ENCODE results near the gene SIDT1.
A peak's percentile ranks its signal among the peaks of the same experiment; 100 is the strongest.

Gene SIDT1

GRCh38 chr3:113594066-113594465 is 61.7 kb downstream of the SIDT1 start:
- DNase-seq (ENCODE audit: low read depth in 4 of 4, low spot score in 1 of 4): no peak

DNA sequence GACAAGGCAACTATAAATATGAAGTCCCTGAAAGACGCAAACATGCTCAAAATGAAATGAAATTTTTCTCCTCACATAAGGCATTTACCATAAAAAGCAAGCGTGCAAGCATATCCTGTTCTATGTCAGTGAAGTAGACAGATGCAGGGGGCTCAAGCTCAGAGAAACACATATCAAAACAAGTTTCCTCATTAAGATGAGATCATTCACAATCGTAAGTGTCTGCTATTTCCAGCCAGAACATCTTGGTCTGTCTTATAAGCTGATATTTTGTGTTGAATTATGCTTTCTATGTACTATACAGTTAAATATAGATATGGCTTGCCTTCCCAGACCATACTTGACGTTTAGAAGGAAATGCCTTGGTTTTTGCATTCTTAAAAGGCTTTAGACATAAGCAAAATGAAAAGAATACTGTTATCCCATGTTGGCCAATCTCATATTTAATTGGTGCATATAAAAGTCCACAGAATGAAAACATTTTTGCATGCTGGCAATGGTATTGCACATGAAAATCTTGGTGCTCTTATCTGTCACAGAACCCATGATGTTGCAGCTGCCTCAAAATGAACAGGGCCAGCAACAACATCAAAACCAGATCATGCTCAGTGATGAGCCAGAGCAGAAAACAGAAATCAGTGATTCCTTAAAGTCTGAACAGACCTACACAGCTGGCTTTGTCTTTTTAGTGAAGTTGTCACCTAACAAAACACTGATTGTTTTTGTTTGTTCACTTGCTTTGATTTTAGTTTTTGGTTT is 65.4 kb downstream of the SIDT1 start:
- DNase-seq (ENCODE audit: low read depth in 4 of 4, low spot score in 1 of 4): no peak

DNA sequence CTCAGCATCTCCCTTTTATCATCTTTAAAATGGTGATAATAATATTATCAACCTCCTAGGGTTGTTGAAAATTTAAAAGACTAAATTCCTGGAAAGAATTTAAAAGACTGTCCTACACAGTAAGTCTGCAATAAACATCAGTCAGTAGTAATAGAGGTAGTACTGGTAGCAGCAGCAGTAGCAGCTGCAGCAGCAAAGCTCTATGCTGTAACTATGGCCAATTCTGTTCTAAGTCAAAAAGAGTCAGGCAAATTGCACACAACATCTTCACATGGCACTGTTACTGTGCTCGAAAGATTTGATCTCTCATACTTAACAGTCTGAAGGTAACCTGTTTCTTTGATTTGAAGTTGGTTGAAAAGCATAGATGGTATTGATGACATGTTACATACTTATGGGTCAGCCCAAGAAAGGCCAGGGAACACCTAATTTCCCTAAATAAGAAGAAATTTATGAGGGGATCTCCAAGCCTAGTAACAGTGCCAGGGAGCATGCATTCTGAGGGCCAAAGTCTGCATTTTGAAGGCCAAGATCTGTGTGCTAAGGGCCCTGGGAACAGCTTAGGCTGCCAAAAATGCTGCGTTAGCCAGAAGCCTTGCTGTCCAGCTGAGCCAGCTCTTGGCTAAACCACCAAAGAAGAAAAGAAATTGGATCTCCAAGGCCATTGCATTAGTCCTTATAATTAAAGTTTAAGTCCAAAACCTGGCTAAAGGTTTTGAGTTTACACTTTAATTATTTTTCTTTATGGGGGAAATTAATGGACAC is 68.2 kb downstream of the SIDT1 start:
- no peak for DNase-seq (ENCODE audit: low read depth in 4 of 4, low spot score in 1 of 4)

- DNase-seq (ENCODE audit: low read depth in 4 of 4, low spot score in 1 of 4): no peak
Observed at GRCh38 chr3:113601240-113601639, 68.9 kb downstream of the SIDT1 start.

DNA sequence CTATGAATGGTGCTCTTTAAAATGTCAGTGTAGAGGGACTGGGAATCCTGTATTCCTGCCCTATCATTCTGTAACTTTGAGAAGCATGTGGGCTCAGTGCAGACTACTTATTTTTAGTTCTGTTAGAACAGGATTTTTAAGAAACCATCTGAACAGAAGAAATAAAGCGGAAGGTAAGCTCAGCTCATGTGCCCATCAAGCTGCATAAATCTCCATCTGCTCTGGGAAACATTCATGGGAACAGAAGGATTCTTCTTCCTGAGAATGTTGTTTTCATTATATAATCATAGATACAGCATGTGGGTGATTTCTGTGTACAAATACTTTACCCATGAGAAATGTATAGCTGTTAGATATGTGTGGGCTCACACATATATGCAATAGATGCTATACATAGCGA is 69.9 kb downstream of the SIDT1 start:
- no peak for DNase-seq (ENCODE audit: low read depth in 4 of 4, low spot score in 1 of 4)

DNA sequence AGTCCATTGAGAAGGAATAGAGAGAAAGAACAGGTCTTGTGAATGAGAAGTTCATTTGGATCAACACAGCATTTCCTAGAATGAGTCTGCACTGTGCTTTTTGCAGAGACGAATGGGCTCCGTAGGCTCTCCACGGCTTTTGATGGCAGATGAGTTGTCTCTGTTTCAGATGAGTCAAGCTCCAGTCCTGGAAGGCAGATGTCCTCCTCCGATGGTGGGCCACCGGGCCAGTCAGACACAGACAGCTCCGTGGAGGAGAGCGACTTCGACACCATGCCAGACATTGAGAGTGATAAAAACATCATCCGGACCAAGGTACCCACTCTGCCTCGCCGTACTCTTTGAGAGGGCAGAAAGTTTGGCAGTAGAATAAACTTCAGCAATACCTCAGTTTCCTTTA is 70.5 kb downstream of the SIDT1 start:
- no peak for DNase-seq (ENCODE audit: low read depth in 4 of 4, low spot score in 1 of 4)

DNA sequence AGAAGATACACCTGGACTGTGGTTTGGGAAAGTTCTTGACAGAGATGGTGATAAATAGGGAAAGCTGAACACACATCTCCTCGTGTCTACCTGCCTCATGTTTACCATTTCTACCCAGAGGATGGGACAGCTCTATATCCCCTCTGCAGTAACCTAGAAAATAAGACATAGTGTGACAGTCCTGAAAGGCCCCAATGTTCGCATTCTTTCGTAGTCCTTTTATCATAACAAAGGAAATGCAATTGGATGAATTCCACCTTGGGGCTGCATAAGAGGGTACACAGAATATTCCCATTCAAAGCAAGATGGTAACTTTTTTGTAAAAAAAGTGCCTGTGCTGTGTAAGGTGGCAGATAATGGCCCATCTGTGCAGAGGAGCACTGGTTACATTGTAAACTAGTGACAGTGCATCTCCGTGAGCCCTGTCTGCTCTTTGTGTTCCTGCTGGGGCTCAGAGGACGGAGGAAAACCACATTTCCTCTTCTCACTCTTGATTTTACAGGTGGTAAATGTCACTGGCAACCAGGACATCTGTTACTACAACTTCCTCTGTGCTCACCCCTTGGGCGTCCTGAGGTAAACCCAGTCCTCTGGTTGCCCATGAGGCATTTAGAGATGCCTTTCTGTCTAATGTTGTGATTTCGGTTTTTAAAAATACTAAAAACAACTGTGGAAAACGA is 74.3 kb downstream of the SIDT1 start:
- peak in 1 of 4 experiments; percentile 6 for DNase-seq (ENCODE audit: low read depth in 4 of 4, low spot score in 1 of 4)

DNA sequence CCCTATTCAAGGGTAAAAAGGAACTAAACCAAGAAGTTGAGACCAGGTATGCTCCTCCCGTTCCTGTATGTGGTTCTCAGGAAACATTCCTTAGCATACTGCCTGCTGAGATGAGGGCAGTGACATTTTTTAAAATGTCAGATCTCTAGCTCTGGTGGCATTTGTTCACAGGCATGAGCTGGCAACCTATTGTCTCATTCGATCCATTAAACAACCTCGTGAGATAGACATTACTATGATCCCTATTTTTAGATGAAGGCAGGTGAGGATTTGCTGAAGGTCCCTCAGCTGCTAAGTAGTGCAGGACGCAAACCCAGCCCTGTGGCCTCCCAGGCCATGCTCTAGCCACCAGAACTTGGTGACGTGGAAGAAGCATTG is 74.9 kb downstream of the SIDT1 start:
- DNase-seq (ENCODE audit: low read depth in 4 of 4, low spot score in 1 of 4): no peak

DNA sequence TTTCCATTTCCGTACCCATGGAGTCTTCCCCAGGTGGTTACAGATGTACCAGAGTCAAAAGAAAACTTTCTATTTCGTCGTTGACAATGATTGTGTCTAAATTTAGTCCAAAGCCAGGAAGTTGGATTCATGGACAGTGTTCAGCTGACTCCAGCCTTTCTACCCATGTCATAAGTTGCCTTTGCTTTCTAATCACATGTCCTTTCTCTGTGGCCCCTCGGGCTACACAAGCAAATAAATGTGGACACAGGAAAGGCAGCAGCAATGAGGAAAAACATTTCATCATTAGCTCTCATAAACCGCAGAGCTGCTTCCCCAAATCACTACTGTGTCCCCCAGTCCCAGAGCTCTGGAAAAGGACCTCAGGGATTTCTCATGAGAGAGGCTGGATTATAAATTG is 82.0 kb downstream of the SIDT1 start:
- no peak for DNase-seq (ENCODE audit: low read depth in 4 of 4, low spot score in 1 of 4)

GRCh38 chr3:113615976-113616375 is 83.6 kb downstream of the SIDT1 start:
- no peak for DNase-seq (ENCODE audit: low read depth in 4 of 4, low spot score in 1 of 4)

- DNase-seq (ENCODE audit: low read depth in 4 of 4, low spot score in 1 of 4): no peak
Observed at GRCh38 chr3:113617726-113618125, 85.4 kb downstream of the SIDT1 start.

- no peak for DNase-seq (ENCODE audit: low read depth in 4 of 4, low spot score in 1 of 4)
Observed at GRCh38 chr3:113620091-113620490, 87.7 kb downstream of the SIDT1 start.

DNA sequence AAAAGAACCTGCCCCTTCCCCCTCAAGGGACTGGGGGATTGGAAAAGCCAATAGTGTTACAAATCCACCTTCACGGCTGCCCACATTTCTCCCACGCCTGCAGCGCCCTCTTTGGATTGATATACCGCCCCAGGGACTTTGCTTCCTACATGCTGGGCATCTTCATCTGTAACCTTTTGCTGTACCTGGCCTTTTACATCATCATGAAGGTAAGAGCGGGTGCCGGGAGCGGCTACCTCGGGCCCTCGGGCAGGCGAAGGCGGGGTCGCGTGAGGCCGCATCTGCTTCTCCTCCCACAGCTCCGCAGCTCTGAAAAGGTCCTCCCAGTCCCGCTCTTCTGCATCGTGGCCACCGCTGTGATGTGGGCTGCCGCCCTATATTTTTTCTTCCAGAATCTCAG is 91.0 kb downstream of the SIDT1 start:
- no peak for DNase-seq (ENCODE audit: low read depth in 4 of 4, low spot score in 1 of 4)

- DNase-seq (ENCODE audit: low read depth in 4 of 4, low spot score in 1 of 4): no peak
Observed at GRCh38 chr3:113623811-113624210, 91.5 kb downstream of the SIDT1 start.

DNA sequence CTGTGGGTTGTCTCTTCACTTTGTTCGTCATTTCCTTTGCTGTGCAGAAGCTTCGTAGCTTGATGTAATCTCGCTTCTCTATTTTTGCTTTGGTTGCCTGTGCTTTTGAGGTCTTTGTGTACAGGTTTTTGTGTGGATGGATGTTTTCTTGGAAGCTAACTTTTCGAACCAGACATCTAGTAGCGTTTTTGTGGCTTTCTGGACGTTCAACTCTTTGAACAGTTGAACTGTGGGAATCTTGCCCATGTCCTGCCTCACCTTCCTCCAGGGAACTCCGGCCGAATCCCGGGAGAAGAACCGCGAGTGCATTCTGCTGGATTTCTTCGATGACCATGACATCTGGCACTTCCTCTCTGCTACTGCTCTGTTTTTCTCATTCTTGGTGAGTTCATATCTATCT is 93.5 kb downstream of the SIDT1 start:
- DNase-seq (ENCODE audit: low read depth in 4 of 4, low spot score in 1 of 4): no peak

DNA sequence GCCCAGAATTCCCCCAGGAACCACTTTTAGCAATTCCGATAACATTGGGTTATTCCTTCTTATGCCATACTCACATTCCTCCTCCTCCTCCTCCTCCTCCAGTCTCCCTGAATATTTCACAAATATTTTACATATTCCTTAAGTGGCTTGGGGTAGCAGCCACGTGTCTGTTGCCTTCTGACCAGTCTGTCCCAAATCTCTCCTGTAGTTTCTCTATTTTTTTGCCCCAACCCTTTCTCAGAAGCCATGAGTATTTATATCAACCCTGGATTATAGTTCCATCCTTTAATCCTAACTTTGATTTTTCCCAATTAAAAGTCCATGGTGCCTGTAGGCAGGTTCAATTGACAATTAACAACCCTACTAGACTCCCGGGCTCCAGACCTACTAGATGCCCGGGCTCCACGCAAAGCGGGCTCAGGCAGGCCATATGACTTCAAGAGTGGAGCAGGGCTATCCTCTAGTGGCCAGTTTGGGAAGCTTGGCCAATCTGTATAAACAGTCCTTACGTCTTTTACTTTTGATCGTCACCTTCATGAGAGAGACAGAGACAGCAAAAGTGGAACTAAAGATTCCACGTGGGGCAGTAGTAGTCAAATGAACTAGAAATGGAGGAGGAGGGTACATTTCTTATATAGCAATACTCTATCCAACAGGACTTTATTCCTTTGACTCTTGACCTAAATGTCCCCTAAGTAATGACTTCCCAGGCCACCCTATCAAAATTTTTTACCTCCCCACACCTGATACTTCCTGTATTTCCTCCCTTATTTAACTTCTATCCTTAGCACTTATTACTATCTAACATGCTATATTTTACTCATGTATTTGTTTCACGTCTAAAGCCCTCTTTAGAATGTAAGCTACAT is 94.4 kb downstream of the SIDT1 start:
- no peak for DNase-seq (ENCODE audit: low read depth in 4 of 4, low spot score in 1 of 4)

GRCh38 chr3:113628316-113628715 is 96.0 kb downstream of the SIDT1 start:
- DNase-seq (ENCODE audit: low read depth in 4 of 4, low spot score in 1 of 4): no peak

DNA sequence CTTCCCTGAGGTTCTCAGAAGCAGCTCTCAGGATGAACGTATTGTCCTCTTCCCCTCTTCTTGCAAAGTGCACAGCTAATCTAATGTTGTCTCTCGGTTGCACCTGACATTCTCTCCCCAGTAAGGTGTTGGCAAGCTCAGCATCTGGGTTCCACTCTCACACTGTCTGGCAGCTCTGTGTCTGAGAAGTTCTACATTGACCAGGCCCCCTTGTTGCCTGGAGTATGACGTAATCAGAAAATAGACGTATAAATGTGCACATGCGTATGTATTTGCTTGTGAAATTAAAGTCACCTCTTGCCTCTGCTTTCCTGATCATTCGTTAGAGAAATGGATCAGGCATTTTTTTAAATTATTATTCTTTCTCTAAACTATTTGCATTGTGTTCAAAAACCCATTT is 96.4 kb downstream of the SIDT1 start:
- no peak for DNase-seq (ENCODE audit: low read depth in 4 of 4, low spot score in 1 of 4)

DNA sequence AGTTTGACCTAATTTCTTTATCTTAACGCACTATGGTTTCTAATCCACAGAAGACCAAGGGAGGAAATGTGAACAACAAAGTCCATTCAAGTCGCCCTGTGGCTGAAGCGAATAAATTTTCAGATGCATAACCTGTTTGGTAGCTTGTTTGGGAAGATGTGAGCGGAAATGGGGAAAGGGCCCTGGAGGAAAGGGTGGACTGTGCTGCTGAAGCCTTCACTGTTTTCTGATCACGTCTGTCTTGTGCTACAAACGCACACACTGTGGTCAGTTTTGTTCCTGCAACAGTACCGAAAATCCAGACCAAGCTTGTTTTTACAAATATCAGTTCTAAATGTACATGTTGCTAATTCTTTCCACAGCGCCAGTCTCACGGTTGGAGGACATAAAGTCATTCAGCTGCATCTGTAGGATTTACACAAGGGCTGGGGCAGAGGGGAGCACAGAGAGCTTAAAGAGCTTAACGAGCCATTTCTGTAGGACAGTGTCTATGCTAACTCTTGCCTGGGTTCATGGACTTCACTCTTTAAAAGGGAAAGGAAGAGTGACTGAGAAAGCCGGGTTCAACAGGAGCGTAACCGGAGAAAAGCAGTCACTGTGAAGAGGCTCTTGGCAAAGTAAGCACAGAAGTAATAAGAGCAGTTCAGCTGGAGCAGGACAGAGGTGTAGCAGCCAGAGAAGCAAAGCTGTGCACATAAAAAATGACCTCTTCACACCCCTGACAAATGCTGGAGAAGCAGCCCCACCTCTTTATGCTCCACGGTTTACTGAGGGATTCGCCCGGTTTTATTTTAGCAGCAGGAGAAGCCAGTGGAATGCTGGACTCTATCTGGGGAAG is 97.4 kb downstream of the SIDT1 start:
- DNase-seq (ENCODE audit: low read depth in 4 of 4, low spot score in 1 of 4): no peak

GRCh38 chr3:113630956-113631542 is 98.7 kb downstream of the SIDT1 start:
- no peak for DNase-seq (ENCODE audit: low read depth in 4 of 4, low spot score in 1 of 4)

Data from stimulated activated CD4-positive, alpha-beta T cell treated with anti-CD3 and anti-CD28 coated beads, Interleukin-1b, Interleukin-23, amount 100 ng/mL, for 24 hours (primary cell).